HK-2 (cell line): ENCODE results near the gene CDKN2AIP.

Experiments
- DNase-seq: peaks from one replicate; pipeline ENCODE4 v3.0.0-alpha.2; 2018; ENCODE audit not compliant: unreplicated experiment

CDKN2AIP gene, protein sequence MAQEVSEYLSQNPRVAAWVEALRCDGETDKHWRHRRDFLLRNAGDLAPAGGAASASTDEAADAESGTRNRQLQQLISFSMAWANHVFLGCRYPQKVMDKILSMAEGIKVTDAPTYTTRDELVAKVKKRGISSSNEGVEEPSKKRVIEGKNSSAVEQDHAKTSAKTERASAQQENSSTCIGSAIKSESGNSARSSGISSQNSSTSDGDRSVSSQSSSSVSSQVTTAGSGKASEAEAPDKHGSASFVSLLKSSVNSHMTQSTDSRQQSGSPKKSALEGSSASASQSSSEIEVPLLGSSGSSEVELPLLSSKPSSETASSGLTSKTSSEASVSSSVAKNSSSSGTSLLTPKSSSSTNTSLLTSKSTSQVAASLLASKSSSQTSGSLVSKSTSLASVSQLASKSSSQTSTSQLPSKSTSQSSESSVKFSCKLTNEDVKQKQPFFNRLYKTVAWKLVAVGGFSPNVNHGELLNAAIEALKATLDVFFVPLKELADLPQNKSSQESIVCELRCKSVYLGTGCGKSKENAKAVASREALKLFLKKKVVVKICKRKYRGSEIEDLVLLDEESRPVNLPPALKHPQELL

DNA sequence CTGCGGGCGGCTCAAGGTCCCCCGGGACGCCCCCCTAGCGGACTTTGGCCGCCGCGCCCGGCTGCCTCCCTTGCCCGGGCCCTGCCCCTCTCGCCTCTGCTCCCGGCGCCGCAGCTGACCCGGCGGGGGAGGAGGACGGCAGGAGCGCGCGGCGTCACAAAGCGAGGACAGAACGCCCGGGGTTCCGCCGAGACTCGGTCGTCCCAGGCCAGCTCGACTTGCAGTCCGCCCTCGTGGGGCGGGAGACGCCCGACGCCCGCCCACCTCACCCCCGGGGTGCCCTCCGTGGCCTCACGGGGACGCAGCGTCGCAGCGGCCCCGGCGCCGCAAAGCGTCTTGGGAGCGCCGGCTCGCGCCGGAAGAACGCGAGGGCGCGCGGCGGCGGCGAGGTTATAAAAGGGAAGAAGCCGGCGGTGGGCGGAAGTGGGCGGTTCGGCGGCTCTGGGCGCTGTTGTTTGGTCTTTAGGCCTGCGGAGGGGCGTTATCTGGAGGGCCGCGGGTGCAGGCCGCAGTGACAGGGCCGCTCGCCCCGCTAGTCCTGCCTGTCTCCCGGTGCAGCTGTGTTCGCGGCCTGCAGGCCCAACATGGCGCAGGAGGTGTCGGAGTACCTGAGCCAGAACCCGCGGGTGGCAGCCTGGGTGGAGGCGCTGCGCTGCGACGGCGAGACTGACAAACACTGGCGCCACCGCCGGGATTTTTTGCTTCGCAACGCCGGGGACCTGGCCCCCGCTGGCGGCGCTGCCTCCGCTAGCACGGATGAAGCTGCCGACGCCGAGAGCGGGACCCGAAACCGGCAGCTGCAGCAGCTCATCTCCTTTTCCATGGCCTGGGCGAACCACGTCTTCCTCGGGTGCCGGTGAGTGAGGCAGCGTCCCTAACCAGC is at the start of gene CDKN2AIP:
Gene CDKN2AIP, plus strand, starts transcription at position 423 of the 883 bp plus-strand sequence. Its CDS starts 162 bp downstream, at position 585.
- peak; percentile 95 for DNase-seq

DNA sequence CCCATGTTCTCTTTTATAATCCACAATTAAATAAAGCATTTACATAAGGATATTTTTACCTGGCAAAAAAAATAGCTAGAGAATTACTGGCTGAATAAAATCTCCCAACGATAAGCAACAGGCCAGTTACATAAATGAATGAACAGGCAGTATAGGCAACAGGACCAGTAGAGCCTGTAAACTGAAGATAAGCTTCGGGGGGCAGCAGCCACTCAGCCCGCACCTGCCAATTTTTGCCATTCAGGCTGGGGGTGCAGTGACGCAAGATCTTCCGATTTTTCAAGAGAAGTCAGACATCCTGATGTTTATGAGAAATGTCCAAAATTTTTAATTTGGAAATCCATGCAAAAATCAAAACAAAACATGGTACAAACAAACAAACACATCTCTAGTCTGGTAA is 49.0 kb upstream of the CDKN2AIP start:
- DNase-seq: no peak

DNA sequence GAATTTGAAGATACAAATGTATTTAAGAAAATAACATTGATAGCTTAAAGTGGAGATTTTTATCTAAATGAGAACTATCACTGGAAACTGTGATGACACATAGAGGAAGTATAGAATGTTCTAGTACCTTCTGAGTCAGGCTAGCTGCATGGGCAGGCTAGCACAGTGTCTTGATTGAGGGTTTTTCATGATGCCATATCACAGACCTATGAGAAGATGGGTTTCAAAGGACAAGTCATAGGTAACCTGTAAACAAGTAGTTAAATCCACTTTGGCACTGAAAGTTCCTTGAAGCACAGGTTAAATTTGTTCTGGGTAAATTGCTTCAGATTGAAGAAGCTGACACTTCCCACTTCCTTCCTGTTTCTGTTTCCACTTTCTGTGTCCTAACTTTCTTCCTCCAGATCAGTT is 48.2 kb upstream of the CDKN2AIP start:
- DNase-seq: no peak

DNA sequence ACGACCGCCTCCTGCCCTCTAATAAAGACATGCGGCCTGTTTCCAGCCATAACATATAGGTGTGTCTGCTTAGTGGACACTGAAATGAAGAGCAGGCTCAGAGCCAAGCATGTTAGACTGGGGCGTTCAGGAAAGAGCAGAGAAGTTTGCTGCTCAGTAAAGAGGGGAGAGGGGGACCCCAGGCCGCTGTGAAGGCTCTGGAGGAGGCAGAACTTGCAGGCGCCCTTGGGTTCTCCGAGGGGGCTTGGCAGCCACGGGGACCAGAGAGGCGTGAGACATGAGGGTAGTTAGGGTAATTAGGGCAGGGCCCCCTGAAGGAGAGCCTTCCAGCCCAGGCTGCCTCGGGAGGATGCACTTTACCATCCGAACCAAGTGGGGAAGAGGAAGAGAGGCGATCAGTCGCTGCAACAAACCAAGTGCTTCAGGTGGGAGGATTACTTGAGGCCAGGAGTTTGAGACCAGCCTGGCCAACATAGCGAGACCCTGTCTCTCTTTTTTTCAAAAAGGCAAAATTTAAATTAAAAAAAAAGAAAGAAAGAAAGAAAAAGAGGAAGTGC is 46.6 kb upstream of the CDKN2AIP start:
- DNase-seq: no peak

DNA sequence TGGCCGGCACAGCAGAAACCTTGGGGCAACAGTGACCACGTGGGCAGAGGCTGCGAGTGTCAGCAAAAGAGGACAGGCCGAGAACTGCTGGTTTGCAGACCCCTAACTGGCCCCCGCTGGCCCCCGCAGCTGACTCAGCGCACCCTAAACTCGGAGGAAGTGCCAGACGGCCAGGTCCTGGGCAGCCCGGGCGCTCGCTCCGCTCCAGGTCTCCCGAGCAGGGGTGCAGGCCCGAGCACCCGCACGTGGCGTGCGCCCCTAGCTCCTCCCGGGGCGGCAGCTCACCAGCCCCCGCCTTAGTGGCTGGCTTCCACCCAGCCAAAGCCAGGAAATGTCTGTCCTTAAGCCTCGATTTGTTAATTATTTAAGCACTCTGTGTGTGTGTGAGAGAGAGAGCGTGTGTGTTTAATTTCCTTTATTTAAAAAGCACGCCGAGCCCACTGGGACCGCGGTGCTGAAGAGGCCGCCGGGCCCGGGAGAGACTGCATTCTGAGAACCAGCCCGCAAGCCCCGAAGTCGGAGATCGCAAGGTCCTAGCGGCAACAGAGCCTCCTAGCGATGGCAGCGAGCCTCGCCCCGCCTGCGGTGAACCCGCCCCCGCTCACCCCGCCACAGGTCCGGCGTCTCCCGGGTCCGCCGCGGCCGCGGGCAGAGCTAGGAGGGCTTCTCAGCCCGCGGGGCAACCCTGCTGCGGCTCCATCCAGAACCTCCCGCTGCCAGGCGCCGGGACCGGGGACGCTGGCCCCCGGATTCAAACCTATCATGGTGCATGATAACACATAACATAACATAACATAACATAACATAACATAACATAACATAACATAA is 45.9 kb upstream of the CDKN2AIP start:
- DNase-seq: peak; percentile 79

DNA sequence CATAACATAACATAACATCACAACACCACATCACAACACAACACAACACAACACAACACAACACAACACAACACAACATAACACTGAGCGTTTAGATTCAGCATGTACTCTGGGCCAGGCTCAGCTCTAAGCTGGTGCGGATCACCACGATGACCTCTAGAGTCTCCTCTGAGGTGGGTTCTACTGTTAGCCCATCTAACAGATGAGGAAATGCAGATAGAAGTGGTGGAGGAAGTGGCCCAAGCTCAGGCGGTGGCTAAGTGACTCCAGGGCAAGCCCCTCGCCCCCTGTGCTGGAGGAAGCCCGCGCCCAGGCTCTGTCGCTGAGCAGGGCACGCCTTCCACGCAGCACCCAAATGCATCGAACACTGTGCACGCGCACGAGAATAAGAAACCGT is 45.3 kb upstream of the CDKN2AIP start:
- no peak for DNase-seq

DNA sequence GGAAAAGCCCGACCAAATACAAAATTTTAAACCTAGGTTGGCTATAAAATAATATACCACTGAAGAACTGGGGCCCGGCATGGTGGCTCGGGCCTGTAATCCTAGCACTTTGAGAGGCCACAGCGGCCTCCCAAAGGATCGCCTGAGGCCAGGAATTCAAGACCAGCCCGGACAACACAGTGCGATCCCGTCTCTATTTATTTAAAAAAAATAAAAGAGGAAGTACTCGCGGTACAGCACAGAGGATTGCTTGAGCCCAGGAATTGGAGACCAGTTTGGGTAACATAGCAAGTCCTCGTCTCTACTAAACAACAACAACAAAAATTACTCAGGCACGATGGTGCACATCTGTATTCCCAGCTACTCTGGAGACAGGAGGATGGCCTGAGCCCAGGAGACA is 44.8 kb upstream of the CDKN2AIP start:
- no peak for DNase-seq

DNA sequence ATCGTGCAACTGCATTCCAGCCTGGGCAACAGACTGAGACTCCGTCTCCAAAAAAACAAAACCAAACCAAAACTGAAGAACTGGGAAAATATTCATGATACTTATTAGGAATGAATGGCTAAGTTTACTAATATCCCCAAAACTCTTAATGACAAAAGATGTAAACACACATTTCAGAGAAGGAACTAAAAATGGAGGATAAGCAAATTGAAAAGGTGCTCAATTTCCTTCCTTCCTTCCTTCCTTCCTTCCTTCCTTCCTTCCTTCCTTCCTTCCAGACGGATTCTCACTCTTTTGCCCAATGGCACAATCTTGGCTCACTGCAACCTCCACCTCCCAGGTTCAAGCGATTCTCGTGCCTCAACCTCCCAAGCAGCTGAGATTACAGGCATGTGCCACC is 44.4 kb upstream of the CDKN2AIP start:
- no peak for DNase-seq

DNA sequence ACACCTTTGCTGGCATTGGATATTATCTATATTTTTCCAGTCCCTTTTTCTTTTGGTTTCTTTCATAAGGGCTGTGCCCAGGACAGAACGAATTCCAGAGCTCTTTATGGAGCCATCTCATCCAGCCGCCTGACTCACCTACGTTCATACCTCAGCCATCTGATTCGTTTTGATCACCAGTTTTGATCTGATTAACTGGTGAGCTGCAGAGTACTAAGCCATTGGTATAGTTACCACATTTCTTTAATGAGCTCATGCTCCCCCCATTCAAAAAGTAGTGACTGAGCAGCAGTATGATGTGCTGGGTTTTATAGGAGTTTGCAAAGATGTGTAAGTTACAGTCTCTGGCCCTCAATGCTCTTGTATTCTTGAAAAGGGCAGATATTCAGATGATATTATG is 43.0 kb upstream of the CDKN2AIP start:
- no peak for DNase-seq

DNA sequence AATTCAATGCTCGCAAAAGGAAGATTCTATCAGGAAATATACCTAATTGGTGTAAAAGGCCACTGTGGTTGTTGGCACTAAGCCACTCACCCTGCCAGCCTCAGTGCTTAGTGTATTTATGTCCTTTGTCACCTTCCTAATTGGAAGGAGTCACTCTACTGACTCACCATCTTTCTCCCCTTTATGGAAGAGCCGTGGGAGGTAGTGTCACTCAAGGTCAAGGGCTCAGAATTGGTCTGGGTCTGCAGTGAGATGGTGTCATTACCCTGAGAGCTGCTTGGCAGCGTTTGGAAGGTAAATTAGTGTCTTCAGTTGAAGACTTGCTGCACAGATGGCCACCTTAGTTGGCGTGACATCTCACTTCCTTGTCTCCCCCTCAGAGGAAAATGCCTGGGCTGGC is 41.7 kb upstream of the CDKN2AIP start:
- DNase-seq: no peak

DNA sequence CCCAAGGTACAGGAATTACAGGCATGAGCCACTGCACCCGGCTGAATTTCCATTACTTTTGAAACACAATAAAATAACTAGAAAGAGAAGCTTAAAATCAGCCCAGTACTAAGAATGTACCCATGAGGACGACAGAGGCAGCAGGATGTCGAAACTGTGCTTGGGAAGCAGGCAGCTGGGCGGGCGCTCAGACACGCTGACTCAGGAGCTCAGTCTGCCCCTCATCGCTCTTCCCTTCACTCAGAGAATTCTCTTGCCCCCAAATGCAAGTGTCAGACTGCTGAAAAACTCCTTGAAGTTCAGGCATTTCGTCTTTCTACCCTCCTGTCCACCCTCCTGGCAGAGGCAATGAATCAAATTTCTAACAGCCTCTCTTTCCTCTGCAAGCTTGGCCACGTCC is 41.0 kb upstream of the CDKN2AIP start:
- DNase-seq: no peak

DNA sequence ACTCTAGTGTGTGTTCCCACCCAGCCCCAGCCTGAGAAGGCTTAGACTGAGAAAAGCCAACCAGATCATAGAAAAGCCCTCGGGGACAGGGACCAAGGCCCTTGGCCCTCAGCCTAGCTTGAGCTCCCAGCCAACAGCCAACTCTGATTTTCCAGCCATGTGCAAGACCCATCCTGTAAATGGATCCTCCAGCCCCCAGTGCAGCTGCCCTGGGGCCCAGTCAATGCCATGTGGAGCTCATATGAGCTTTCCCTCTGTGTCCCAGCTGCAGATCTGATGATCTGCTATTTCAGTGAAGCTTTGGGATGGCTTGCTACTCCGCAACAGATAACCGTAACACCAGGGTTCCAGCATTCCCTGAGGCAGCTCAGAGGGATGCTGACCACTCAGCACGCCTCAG is 40.5 kb upstream of the CDKN2AIP start:
- DNase-seq: no peak

DNA sequence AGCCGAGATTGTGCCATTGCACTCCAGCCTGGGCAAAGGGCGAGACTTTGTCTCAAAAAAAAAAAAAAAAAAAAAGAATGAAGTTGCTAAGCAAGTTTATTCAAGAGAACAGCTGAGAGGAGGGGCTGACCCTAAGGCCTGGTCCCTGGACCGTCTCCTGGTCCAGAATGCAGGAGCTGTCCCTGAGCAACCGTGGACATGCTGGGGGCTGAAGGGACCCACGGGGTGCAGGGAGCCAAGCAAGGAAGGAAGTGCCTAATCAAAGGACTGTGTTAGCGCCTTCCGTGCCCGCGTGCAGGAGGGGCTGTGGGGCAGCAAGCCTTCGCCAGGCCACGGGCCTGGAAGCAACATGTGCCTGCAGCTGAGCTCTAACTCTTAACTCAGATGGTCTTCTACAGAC is 39.1 kb upstream of the CDKN2AIP start:
- no peak for DNase-seq

DNA sequence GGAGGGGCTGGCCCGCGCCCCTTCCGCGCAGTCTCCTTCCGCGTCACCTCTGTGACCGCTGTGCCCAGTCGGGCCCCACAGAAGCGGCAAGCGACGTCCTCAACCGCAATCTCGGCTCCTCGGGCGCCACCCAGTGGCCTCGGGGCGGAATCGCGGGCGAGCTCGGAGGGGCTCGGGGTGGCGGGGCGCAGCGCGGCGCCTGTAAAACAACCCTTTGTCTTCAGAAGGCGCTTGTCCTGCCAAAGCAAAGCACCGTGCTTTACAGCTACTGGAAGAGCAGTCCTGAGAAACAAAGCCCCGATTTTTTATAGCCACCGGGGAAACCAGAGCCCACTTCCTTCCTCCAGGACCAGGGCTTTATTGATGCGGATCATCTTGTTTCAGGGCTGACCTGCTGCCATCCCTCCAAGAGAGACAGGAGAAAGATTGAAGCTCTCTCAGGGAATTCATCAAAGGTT is 37.3 kb upstream of the CDKN2AIP start:
- DNase-seq: peak; percentile 94

DNA sequence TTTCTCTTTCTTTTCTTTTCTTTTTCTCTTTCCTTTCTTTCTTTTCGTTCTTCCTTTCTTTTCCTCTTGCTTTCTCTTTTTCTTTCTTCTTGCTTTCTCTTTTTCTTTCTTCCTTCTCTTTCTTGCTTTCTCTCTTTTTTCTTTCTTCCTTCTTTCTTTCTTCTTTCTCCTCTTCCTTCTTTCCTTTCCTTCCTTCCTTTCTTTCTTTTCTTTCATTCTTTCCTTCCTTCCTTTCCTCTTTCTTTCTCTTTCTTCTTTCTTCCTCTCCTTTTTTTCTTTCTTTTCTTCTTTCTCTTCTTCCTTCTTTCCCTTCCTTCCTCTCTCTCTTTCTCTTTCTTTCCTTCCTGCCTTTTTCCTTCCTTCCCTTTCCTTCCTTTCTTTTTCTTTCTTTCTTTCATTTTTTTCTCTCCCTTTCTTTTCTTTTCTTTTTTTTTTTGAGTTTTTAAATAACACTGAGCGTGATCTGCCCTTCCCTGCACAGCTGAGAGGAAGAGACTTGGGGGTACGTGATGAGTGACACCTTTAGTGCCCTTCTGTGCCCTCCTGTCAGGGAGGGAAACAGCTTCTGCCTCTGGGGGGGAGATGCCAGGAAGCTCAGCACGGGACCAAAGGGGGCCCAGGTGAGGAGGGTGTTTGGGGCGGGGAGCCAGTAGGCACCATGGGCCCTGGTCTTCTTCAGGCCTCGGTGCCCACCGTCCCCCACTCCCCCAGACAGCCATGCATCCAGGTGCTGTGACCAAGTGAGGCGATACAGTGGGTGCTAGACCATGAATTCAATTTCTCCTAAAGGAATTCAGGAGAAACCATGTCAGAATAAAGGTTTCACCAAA is 36.6 kb upstream of the CDKN2AIP start:
- DNase-seq: no peak

DNA sequence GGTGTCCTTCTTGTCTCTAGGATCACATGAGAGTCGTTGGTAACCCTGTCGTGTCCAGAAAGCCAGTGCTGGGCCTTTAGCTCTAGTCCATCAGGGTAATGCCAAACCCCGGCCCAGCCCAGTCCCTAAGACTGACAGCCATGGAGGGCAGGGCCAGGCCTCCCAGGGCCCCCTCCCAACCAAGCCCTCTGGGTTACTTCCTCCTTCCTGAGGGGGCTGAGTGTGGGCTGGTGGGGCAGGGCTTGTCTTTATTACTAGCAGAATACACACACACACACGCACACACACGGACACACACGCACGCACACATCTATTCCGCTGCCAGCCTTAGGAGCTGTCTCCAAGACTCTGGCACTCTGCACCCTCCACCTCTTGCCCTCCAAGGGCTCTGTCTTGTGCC is 35.6 kb upstream of the CDKN2AIP start:
- DNase-seq: peak; percentile 18

DNA sequence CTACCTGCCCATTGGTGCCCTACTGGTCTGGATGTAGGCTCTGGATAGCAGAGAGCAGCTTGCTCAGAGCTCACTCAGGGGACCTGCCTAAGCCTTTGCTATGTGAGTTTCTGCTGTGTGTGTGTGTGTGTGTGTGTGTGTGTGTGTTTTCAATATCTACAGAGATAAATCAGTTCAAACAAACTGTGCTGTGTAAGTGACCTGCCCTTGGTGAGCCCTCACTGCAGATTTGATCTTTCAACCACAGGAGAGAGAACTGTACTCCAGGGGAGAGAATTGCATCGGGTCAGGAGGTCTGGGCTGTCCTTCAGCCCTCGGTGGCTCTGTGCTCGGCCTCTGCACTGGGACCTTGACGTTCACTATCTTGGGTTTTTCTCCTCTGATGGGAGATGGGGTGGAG is 35.0 kb upstream of the CDKN2AIP start:
- no peak for DNase-seq

DNA sequence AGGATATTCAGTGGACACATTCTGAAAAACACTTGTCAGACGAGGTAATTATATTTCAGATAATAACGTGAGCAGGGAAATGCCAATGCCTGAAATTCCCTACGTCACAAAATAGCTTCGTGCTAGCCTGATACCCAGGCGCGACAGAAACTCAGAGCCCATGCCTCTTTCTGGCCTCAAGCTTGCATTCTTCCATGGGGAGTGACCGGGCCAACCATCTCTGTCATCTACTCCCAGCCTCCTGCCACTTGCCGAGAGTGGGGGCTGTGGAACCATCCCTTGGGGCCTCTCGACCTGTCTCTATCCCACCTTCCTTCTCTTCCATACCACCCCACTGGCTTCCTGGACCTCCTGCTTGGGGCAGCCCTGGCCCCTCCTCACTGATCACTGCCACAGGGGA is 34.5 kb upstream of the CDKN2AIP start:
- DNase-seq: peak; percentile 32

DNA sequence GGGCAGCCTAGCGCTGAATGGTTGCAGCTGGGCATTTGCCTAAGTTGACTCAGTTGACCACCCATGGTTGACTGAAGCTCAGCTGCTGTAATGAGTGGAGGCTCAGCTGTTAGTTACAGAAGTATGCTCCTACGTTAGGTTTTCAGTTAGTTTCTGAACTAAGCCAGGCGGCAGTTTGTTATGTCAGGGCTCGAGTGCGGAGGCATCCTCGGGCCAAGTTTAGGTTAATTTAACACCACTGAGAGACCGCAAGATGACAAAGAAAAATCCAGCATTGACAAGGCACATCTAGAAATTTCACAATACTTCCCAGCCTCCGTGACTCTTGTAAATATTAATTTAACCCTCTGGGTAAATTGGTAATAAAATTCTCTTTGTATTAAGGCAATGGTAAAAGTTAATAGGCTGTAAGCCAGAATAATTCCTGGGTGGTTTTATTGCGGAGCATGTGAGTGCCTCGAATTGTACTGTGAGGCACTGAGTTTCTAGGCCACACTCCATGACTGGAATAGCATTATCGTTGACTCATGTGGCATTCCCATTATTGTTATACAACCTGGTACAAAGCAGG is 33.1 kb upstream of the CDKN2AIP start:
- DNase-seq: peak; percentile 64

DNA sequence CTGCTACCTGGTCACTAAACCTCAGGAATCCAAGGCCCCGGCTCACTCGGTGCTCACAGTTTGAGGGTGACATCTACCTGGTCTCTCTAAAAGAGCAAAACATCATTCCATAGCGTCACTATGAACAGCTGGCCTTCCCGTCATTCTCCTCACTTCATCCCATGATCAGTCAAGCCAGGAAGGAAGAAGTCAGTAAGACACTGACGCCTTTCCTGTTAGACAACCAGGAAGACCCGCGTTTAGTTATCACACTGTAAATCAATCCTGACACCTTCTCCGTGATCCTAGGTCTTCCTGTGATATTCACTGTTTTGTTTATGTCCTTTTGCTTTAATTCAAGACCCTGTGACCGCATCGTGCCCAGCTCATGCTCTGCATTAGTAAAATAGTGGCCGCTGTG is 31.6 kb upstream of the CDKN2AIP start:
- no peak for DNase-seq
